Transverse colon (tissue), 4 donors: Measurements from ENCODE around the gene UBE4B. TPM values are rescaled to one million over a fixed set of nuclear protein-coding genes. Genes with fewer than 3 reads are reported as not detected.
"Not testable (repeated sequence)": the region's sequence is repeated elsewhere in the genome, so short reads cannot be mapped to it uniquely, and the experiment has no call there.

Experiments
- DNase-seq: peaks from one replicate; pipeline ENCODE4 v3.0.0-alpha.2; 2019
- H3K27ac ChIP-seq, 4 donors: fragments of 200-600 bp; sonication (generic); 2 replicates each; pipeline ENCODE4 v1.5.1; 2016 to 2018; ENCODE audit warnings: inconsistent platforms in 4 of 4
- H3K27me3 ChIP-seq: fragments of 200-600 bp; sonication (generic); 2 replicates; pipeline ENCODE4 v1.5.1; 2017; ENCODE audit warnings: inconsistent platforms
- H3K36me3 ChIP-seq, 4 donors: fragments of 200-600 bp; sonication (generic); 2 replicates each; pipeline ENCODE4 v1.5.1; 2017 to 2019; ENCODE audit warnings: inconsistent platforms in 4 of 4
- H3K4me1 ChIP-seq, 4 donors: fragments of 200-600 bp; sonication (generic); 2 replicates each; pipeline ENCODE4 v1.5.1; 2017 to 2020; ENCODE audit warnings: inconsistent platforms in 4 of 4
- H3K4me3 ChIP-seq, 4 donors: fragments of 200-600 bp; sonication (generic); 1 replicate in 1 of 4; 2 replicates in 3 of 4; pipeline versions ENCODE4 v1.5.1 to v1.6.1; 2017 to 2019; ENCODE audit warnings: inconsistent platforms in 4 of 4
- H3K9me3 ChIP-seq, 2 donors: fragments of 200-600 bp; sonication (generic); 2 replicates each; pipeline ENCODE4 v1.5.1; 2017 to 2019; ENCODE audit warnings: inconsistent platforms in 2 of 2
- CTCF ChIP-seq, 5 experiments: fragments of 200-600 bp in 3 of 5; fragments of 450-650 bp in 2 of 5; sonication (generic) in 3 of 5; IDR thresholded peaks; 1 replicate in 2 of 5; 2 replicates in 3 of 5; pipeline ENCODE4 v1.5.1; 2016 to 2017; ENCODE audit warnings: antibody characterized with exemption in 5 of 5, inconsistent platforms in 3 of 5, mild to moderate bottlenecking in 2 of 5, moderate library complexity in 1 of 5
- EP300 ChIP-seq: sonication (generic); formaldehyde crosslinking; IDR thresholded peaks from one replicate; pipeline ENCODE4 v1.6.1; 2017; ENCODE audit warnings: antibody characterized with exemption, low read depth
- POLR2A ChIP-seq: fragments of 450-650 bp; IDR thresholded peaks from one replicate; pipeline ENCODE4 v1.6.1; 2016; ENCODE audit warnings: antibody characterized with exemption, mild to moderate bottlenecking, moderate library complexity
- POLR2AphosphoS5 ChIP-seq, 3 donors: sonication (generic); formaldehyde crosslinking; IDR thresholded peaks; one replicate each; pipeline ENCODE4 v1.6.1; 2016; ENCODE audit warnings: antibody characterized with exemption in 3 of 3
- WGBS, 2 donors: methylation state at CpG; one replicate each; pipeline ENCODE4 v1.1.5; 2018; ENCODE audit warnings: low coverage in 1 of 2; 5-methylcytosine and 5-hydroxymethylcytosine counted together
- in situ Hi-C, 4 donors: fragments of 200-750 bp; cut with MboI; loops; one replicate each; pipeline versions ENCODE4 v1.15.0 to v1.15.1; 2017; ENCODE audit warnings: low sequenced_read_pairs in 3 of 4, low pct_ligation_motif_present in 1 of 4, low pct_unique_long_range_greater_than_20kb in 1 of 4
- intact Hi-C: fragments of 100-400 bp; cut with DNase I; formaldehyde crosslinking; loops from one replicate; pipeline ENCODE4 v1.15.1; 2023; ENCODE audit warnings: low total_unique reads
- total RNA-seq, 4 donors: library from RNA; depleted of rRNA; stranded (reverse); fragments of >200 nt; gene quantifications; one replicate each; pipeline ENCODE4 v1.1.0, GENCODE V29; 2016

Gene UBE4B
- total RNA-seq, 4 donors from 2014 or later = 35.1 to 145 (median 78.7) TPM

- Histone ChIP-seq H3K4me3 (no peak overlapping the region), H3K27me3 (no peaks in the 10 kb centered on the region), H3K27ac (peak overlapping the region; percentile 35 to 65 (median 65)), H3K36me3 (peaks cover 0 to 30% (median 5%) of the 10 kb centered on the region in 4 donors), H3K4me1 (peaks cover 0 to 28% (median 17%) of the 10 kb centered on the region in 4 donors), H3K9me3 (no peaks in the 10 kb centered on the region)
- intact Hi-C loops = no loop called here
- DNase-seq = peak; percentile 64
- in situ Hi-C loops = no loop called here
- TF ChIP-seq POLR2AphosphoS5 (IDR thresholded peaks at IDR 0.05) (peak in 1 of 3 donors; percentile 35), POLR2A (no peak)
- 41 to 57% methylated on average over 3 to 4 of the region's 4 CpGs for WGBS, 2 donors
These were observed 72.7 kb downstream of the UBE4B start for GRCh38 chr1:10105484-10105883.

- Histone ChIP-seq H3K9me3 (no peaks in the 10 kb centered on the region), H3K36me3 (peaks cover 0 to 24% (median 5%) of the 10 kb centered on the region in 4 donors), H3K4me1 (peaks cover 0 to 28% (median 17%) of the 10 kb centered on the region in 4 donors), H3K27ac (peak overlapping the region; percentile 35 to 65 (median 54)), H3K4me3 (no peak overlapping the region), H3K27me3 (no peaks in the 10 kb centered on the region)
- DNase-seq = no peak
- 95% methylated on average over 17 of the region's 17 CpGs; no CpG with 5 or more reads in 1 of the 2 donors for WGBS, 2 donors
- TF ChIP-seq POLR2A (no peak), POLR2AphosphoS5 (IDR thresholded peaks at IDR 0.05) (no peak), EP300 (no peak), CTCF (IDR thresholded peaks at IDR 0.05) (no peak)
- in situ Hi-C loops = no loop called here
- intact Hi-C loops = no loop called here
These were observed 73.5 kb downstream of the UBE4B start for GRCh38 chr1:10106241-10106640.

GRCh38 chr1:10106756-10107475, 74.2 kb downstream of the UBE4B start:
- H3K36me3 ChIP-seq = peaks cover 0 to 23% (median 5%) of the 10 kb centered on the region in 4 donors
- H3K4me1 ChIP-seq = peaks cover 0 to 28% (median 17%) of the 10 kb centered on the region in 4 donors
- no peaks in the 10 kb centered on the region for H3K9me3 ChIP-seq
- H3K4me3 ChIP-seq = no peak overlapping the region
- TF ChIP-seq POLR2A = no peak
- TF ChIP-seq POLR2AphosphoS5 (IDR thresholded peaks at IDR 0.05) = no peak
- no peak for TF ChIP-seq EP300
- TF ChIP-seq CTCF (IDR thresholded peaks at IDR 0.05) = no peak
- DNase-seq = no peak
- 83 to 97% methylated on average over 4 to 7 of the region's 7 CpGs for WGBS, 2 donors
- H3K27me3 ChIP-seq = no peaks in the 10 kb centered on the region
- in situ Hi-C loops = no loop called here
- intact Hi-C loops = no loop called here
- H3K27ac ChIP-seq = peak overlapping the region in 2 of 4 donors; percentile 72 to 76

- H3K4me3 ChIP-seq, DNase-seq, in situ Hi-C loops, intact Hi-C loops, H3K9me3 ChIP-seq, H3K27me3 ChIP-seq: not testable (repeated sequence)
- H3K4me1 ChIP-seq = peaks cover 0 to 28% (median 17%) of the 10 kb centered on the region in 4 donors
- peak overlapping the region; percentile 33 to 76 (median 74) for H3K27ac ChIP-seq
- 86% methylated on average over 8 of the region's 8 CpGs; no CpG with 5 or more reads in 1 of the 2 donors for WGBS, 2 donors
- H3K36me3 ChIP-seq = peaks cover 0 to 23% (median 5%) of the 10 kb centered on the region in 4 donors
These were observed 74.7 kb downstream of the UBE4B start for GRCh38 chr1:10107476-10107847.

GRCh38 chr1:10108134-10108663, 75.4 kb downstream of the UBE4B start:
- in situ Hi-C loops (no loop called here), intact Hi-C loops (no loop called here)
- no peak for DNase-seq
- no peak for TF ChIP-seq CTCF (IDR thresholded peaks at IDR 0.05)
- TF ChIP-seq POLR2A = no peak
- TF ChIP-seq POLR2AphosphoS5 (IDR thresholded peaks at IDR 0.05) = no peak
- no peak for TF ChIP-seq EP300
- Histone ChIP-seq H3K9me3 (no peaks in the 10 kb centered on the region), H3K36me3 (peaks cover 0 to 23% (median 5%) of the 10 kb centered on the region in 4 donors), H3K4me1 (peaks cover 0 to 28% (median 17%) of the 10 kb centered on the region in 4 donors), H3K4me3 (no peak overlapping the region), H3K27me3 (no peaks in the 10 kb centered on the region), H3K27ac (peak overlapping the region; percentile 33 to 76 (median 74))
- WGBS, 2 donors = 80 to 90% methylated on average over 8 of the region's 8 CpGs
